Activated T-helper 1 cell treated with anti-CD3 and anti-CD28 coated beads, Interleukin-2, amount 50 U/mL, for 16 hours (primary cell): ENCODE results near the gene CRMP1.

Source experiments
- DNase-seq, 2 donors: peaks; one replicate each; pipeline ENCODE4 v3.0.0-alpha.2; 2020; ENCODE audit warnings: low read depth in 1 of 2, low spot score in 1 of 2

CRMP1 gene

GRCh38 chr4:5889002-5889696 is 3.7 kb downstream of the CRMP1 start:
- no peak for DNase-seq

- no peak for DNase-seq
Observed at GRCh38 chr4:5888222-5889001, 4.5 kb downstream of the CRMP1 start.

DNA sequence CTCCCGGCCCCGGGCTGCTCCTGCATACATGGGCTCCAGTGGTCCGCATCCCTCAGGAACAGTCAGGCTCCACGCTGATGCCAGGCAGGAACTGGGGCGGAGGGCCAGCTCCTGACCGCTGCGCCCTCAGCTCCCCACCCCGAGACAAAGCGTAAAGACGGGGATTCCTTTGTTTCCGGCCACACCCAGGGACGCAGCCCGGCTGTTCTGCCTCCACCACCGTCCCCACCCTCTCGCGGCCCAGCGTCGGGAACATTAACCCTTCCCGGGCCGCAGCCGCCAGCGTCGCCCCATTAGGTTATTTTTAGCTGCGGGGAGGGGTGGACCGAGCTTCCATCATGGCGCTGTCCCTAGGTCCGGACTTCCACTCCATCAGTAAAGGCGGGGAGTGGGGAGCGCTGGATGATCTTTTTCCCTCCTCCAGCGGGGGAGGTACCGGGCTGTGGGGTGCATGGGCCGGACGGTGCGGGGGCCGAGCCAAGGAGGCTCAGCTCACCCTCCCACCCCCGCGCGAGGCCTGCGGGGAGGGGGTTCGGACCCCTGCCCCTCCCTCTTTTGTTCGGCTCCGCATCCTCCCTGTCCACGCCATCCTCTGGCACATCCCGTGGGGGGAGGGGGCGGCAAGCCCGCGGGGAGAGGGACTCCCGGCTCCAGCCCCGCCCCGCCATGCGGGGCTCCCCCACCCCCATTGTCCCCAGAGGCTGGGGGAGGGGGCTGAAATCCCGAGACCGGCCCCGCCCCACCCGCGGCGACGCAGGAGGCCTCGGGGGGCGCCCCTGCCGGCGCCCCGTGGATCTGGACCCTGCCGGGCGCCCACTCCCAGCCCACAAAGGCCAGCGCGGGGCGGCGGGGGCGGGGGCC is 5.3 kb downstream of the CRMP1 start:
- no peak for DNase-seq

- no peak for DNase-seq
Observed at GRCh38 chr4:5887011-5887360, 5.9 kb downstream of the CRMP1 start.

- no peak for DNase-seq
Observed at GRCh38 chr4:5885733-5886132, 7.2 kb downstream of the CRMP1 start.

- no peak for DNase-seq
Observed at GRCh38 chr4:5884796-5885195, 8.1 kb downstream of the CRMP1 start.

DNA sequence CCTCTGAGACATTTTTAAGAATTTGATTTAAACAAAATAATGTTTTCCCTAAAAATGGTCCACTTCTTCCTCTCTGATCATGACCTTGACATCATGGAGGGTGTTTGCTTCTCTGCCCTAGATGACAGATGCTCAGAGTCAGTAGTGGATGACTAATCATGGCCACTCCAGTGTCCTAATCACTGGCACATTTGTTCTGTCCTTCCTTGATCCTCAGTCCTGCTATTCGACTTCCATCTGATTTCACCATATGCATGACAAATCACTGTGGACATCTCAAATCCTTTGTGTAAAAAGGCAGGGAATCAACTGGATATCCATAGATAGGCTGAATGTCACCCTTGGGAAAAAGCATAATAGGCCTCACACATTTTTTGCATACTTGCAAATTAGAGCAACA is 9.0 kb downstream of the CRMP1 start:
- DNase-seq, result no peak

DNA sequence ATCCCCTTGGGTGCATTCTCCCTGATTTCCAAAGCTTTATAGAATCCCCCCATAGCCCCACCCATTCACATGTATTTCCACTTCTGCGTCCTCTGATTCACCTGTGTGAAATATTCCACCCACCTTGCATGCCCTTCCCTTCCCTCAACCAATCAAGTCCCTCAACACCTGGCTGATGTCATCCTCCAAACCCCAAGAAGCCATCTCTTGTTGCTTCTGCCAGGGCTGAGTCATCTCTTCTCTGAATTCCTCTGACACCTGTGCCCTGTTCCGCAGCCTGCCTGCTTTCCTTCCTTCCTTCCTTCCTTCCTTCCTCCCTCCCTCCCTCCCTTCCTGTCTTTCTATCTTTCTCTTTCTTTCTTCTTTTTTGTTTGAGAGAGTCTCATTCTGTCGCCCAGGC is 9.9 kb downstream of the CRMP1 start:
- no peak for DNase-seq

GRCh38 chr4:5881340-5881739 is 11.5 kb downstream of the CRMP1 start:
- no peak for DNase-seq

- DNase-seq, result no peak
Observed at GRCh38 chr4:5878359-5878758, 14.5 kb downstream of the CRMP1 start.

GRCh38 chr4:5877392-5877791 is 15.5 kb downstream of the CRMP1 start:
- no peak for DNase-seq

DNA sequence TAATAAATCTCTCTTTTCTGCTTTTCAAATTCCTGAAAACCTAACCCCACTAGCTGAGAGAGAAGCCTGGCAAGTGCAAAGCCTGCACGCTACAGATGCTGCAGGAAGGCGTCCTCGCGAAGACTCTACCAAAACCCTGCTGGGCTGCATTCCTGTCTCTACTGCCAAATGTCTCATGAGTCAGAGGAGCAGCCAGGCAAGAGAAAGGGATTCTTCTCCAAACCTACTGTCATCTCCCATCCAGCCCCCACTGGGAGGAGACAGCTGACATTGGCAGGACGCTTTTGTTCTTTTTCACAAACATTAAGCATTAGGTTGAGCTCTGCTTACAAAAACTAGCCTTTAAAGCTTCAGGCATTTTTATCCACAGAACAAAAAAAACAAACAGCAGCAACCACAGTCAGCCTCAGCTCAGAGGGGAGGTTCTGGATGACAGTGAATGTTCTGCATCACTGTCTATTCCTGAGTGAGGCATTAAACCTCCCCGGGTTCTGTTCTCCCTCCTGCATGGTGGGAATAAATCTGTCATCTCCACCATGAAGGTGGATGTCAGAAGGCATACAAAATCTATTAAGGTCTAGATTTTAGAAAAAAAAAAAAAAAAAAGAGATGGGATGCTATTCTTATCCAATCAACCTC is 18.0 kb downstream of the CRMP1 start:
- DNase-seq, result no peak

DNA sequence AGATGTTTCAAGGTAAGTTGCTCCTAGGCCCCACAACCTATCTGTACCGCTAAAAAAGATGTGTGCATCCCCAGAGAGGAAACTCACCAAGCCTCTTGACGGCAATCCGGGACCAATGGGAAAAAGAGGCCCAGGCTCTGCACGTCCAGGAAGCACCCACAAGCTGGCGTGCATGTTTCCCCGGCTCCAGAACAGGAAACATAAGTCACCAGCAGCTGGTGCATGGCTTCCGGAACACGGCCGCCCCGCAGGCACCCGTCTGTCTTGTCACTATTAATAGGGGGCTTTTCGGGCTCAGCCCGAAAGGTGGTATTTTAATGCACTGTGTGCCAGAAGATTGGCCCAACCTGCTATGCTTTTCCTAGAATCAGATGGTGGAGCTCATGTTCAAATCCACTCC is 22.2 kb downstream of the CRMP1 start:
- no peak for DNase-seq

DNA sequence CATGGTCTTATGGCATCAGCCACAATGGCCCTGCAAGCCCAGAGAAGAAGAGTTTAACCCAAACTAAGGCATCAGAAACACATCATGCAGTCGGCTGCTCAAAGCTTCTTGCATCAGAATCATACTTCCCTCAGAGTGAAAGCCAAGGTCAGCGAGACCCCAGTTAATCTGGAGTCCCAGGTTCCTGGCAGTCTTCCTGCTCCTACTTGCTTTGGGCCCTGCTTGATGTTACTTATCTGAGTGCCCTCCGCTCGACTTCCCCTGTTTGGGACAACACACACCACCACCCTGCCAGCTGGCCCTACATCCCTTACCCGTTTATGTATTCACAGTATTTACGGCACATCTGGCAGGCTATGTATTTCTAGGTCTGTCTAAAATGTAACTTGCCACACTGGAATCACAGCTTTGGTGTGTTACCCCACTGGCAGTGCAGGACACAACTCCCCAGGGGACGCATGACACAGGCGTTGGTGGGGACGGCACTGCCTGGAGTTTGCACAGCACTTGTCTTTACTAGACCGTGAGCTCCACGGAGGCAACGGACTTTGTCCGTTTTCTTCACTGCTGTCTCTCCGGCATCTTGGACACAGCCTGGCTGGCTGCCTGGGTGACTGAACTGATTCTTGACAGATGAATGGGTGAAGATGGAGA is 22.8 kb downstream of the CRMP1 start:
- no peak for DNase-seq

DNA sequence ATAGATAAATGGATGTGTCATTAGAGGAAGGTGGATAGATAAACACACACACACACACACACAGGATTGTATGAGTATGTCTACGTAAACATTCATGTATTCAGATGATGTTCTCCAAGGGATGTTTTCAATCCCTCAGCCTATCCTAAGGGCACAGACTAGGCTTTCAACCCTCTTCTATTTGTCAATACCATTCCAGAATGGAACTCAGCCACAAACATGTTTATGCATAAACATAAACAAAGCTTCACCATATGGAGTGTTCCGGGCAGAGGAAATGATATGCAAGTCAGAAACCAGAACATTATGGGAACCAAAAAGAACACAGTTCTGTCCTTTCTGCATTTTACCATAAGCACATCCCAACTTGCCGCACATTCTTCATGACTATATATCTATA is 25.0 kb downstream of the CRMP1 start:
- no peak for DNase-seq

DNA sequence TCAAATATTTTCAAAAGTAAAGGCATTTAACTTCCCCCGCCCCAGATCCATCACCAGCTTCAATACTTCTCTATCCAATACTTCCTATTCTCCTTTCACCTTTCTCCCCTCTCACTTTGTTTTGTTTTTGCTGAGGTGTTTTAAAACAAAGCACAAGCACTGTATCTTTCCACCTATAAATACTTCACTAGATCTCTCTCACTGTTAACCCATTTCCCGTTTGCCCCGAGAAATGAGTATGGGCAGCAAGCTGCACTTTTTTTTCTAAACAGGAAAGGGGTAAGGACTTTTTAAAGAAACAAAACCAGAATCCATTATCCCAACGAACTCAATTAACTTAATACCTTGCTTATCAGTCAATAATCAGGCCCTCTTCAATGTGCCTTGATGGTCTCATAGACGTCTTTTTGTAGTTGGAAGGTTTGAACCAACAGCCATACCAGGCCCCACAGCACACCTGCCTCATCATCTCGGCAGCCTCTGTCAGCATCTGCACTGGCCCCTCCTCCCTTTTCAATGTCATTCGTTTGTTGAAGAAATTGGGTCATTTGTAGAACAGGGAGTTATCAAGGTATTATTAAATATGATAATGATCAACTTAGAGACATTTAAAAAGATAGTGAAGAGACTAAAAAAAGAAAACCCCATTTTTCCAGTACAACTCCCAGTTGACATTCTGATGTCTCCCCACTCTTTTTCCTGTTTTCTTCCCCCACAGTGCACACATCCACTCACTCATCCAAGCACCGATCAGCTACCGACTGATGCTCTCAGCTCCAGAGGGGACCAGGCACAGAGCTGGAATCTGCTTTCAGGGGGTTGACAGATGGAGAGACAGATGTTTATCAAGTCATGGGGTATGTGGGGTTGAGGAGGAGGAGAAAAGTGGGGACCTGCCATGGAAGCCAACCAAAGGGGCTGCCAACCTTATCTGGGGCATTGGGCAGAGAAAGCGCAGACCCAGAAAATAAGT is 25.8 kb downstream of the CRMP1 start:
- no peak for DNase-seq

- no peak for DNase-seq
Observed at GRCh38 chr4:5865896-5866599, 26.8 kb downstream of the CRMP1 start.

DNA sequence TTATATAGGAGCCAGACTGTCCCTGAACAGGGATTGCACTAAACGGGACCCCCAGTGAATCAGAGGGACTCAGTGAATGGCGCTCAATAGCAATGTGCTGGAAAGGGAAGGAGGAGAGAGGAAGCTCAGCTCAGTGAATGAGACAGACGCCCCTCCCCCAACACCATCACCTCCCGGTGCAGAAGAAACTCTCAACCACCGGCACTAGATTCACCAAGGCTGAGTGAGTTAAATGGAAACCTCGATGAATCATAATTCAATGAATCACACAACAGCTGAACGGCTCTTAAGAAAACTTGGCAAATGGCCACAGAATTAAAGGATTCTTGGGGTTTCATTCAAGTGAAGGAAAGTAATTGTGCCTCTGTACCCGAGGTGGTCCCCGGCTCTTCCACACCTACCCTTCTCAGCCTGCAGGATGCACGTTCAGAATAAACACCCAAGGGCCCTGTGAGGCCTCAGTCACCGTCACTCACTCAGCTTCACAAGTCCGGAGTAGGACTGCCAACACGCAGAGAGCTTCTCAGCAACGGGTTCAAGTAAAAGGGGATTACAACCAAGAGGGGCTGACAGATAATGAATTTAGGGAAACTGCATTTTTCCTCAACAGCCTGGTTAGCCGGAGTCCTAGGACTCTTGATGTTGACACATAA is 29.3 kb downstream of the CRMP1 start:
- DNase-seq, result no peak
